Adrenal gland (tissue), 12 donors: ENCODE data around the gene LMBR1L. TPM values are rescaled to one million over a fixed set of nuclear protein-coding genes. Genes with fewer than 3 reads are reported as not detected.
"Not testable (repeated sequence)": the region's sequence is repeated elsewhere in the genome, so short reads cannot be mapped to it uniquely, and the experiment has no call there.

Experiments used
- DNase-seq, 7 donors: peaks; one replicate each; pipeline ENCODE4 v3.0.0-alpha.2; 2019 to 2020
- H3K27ac ChIP-seq, 5 donors: fragments of 200-600 bp; sonication (generic) in 4 of 5; 1 replicate in 3 of 5; 2 replicates in 2 of 5; pipeline versions ENCODE4 v1.5.1 to v1.8.0; 2016 to 2020; ENCODE audit warnings: mild to moderate bottlenecking in 1 of 5
- H3K27me3 ChIP-seq: fragments of 200-600 bp; 2 replicates; pipeline ENCODE4 v1.8.0; 2021
- H3K36me3 ChIP-seq, 2 donors: fragments of 200-600 bp; replicated peaks in 1 of 2; 1 replicate in 1 of 2; 2 replicates in 1 of 2; pipeline versions ENCODE4 v1.5.1 to v1.8.0; 2018 to 2022
- H3K4me1 ChIP-seq, 2 donors: fragments of 200-600 bp; replicated peaks in 1 of 2; 1 replicate in 1 of 2; 2 replicates in 1 of 2; pipeline versions ENCODE4 v1.5.1 to v1.8.0; 2018 to 2021
- H3K4me3 ChIP-seq, 4 donors: fragments of 200-600 bp; sonication (generic) in 3 of 4; one replicate each; pipeline ENCODE4 v1.5.1; 2016 to 2018
- H3K9me3 ChIP-seq, 3 donors: fragments of 200-600 bp; sonication (generic) in 1 of 3; replicated peaks in 1 of 3; 1 replicate in 2 of 3; 2 replicates in 1 of 3; pipeline versions ENCODE4 v1.5.1 to v1.8.0; 2016 to 2021
- CTCF ChIP-seq, 6 experiments: fragments of 450-650 bp in 4 of 6; fragments of 200-600 bp in 2 of 6; sonication (generic) in 1 of 6; IDR thresholded peaks; 1 replicate in 5 of 6; 2 replicates in 1 of 6; pipeline versions ENCODE4 v1.5.1 to v1.8.0; 2016 to 2021; ENCODE audit warnings: antibody characterized with exemption in 6 of 6, mild to moderate bottlenecking in 2 of 6, moderate library complexity in 1 of 6
- POLR2A ChIP-seq, 2 donors: fragments of 450-650 bp; IDR thresholded peaks; one replicate each; pipeline ENCODE4 v1.6.1; 2017; ENCODE audit warnings: antibody characterized with exemption in 2 of 2, mild to moderate bottlenecking in 2 of 2, moderate library complexity in 1 of 2
- WGBS, 4 donors: extraction: QIAGEN DNeasy Blood & Tissue Kit in 2 of 4; methylation state at CpG; one replicate each; pipeline versions ENCODE4 v1.1.5 to v1.1.7; 2013 to 2017; 5-methylcytosine and 5-hydroxymethylcytosine counted together
- intact Hi-C, 2 donors: fragments of 100-400 bp; cut with DNase I; formaldehyde crosslinking; loops; one replicate each; pipeline versions ENCODE4 v1.14.1 to v1.15.0; 2022 to 2023
- polyA plus RNA-seq, 3 donors: library from polyadenylated mRNA; stranded (reverse); fragments of 200-250 nt in 2 of 3; fragments of 350-450 nt in 1 of 3; fragmentation: Illumina TruSeq in 1 of 3; extraction: RNeasy Lipid Tissue Mini Kit (QIAGEN cat#74804) in 1 of 3; gene quantifications; one replicate each; pipeline ENCODE4 v1.2.3, GENCODE V29; 2013 to 2014
- total RNA-seq, 9 donors: library from RNA; depleted of rRNA in 4 of 9; stranded (reverse); fragments of >200 nt in 4 of 9; fragments of 120-200 nt in 1 of 9; fragmentation: NEBNext Ultra II Directional in 1 of 9; extraction: Animal tissue kit (Norgen Biotek cat#: 25700) in 1 of 9; gene quantifications; one replicate each; pipeline versions ENCODE4 v1.1.0 to v1.2.4, GENCODE V29; 2013 to 2023
- donor health status: healthy with polysubstance abuse.
- donor health status: Bipolar disorder and iron deficiency.
- donor health status: DM: yes; HTN: yes; CAD: no.
- donor health status: DM: no; HTN: no; CAD: no.
- donor health status: DM: no; HTN: no; CAD: no.
- donor health status: DM: yes; HTN: yes; CAD: no.

LMBR1L gene
- total and polyA plus RNA-seq, 12 donors: 20.6 to 136 (median 77.5) TPM

GRCh38 chr12:49068879-49069506, 41.7 kb downstream of the LMBR1L start:
- H3K4me3 ChIP-seq: peak overlapping the region in 3 of 4 donors; percentile 57 to 85 (median 81)
- no peak for DNase-seq
- intact Hi-C loops: loop anchor here (10.0 kb wide), 1 partner anchor 56 kb away; no protein-coding TSS in a partner anchor
- TF ChIP-seq CTCF (IDR thresholded peaks at IDR 0.05) (no peak), POLR2A (IDR thresholded peaks at IDR 0.05) (no peak)
- H3K4me1 ChIP-seq: peaks cover 0 to 10% of the 10 kb centered on the region in 2 donors
- no peaks in the 10 kb centered on the region for H3K36me3 ChIP-seq
- H3K9me3 ChIP-seq: no peaks in the 10 kb centered on the region
- no peaks in the 10 kb centered on the region for H3K27me3 ChIP-seq
- H3K27ac ChIP-seq: peak overlapping the region in 2 of 5 donors; percentile 75 to 88
- 15 to 23% (median 16%) methylated on average over 19 to 21 of the region's 21 CpGs for WGBS, 4 donors

- Histone ChIP-seq H3K4me1 (peaks cover 4 to 15% of the 10 kb centered on the region in 2 donors), H3K27ac (no peak overlapping the region), H3K9me3 (no peaks in the 10 kb centered on the region), H3K36me3 (no peaks in the 10 kb centered on the region), H3K27me3 (no peaks in the 10 kb centered on the region), H3K4me3 (no peak overlapping the region)
- intact Hi-C loops: loop anchor here (10.0 kb wide), 1 partner anchor 59 kb away; no protein-coding TSS in a partner anchor
- TF ChIP-seq POLR2A (IDR thresholded peaks at IDR 0.05) (no peak), CTCF (IDR thresholded peaks at IDR 0.05) (no peak)
- 68 to 84% (median 78%) methylated on average over 4 of the region's 4 CpGs for WGBS, 4 donors
- no peak for DNase-seq
These were observed 44.5 kb downstream of the LMBR1L start for GRCh38 chr12:49066120-49066519.

- intact Hi-C loops: loop anchor here (10.0 kb wide), 1 partner anchor 60 kb away; no protein-coding TSS in a partner anchor
- TF ChIP-seq CTCF (IDR thresholded peaks at IDR 0.05) (no peak), POLR2A (IDR thresholded peaks at IDR 0.05) (no peak)
- Histone ChIP-seq H3K36me3 (no peaks in the 10 kb centered on the region), H3K27ac (no peak overlapping the region), H3K4me1 (peaks cover 5 to 10% of the 10 kb centered on the region in 2 donors), H3K4me3 (no peak overlapping the region), H3K27me3 (no peaks in the 10 kb centered on the region), H3K9me3 (no peaks in the 10 kb centered on the region)
- WGBS, 4 donors: 87 to 88% (median 88%) methylated on average over 2 to 5 of the region's 5 CpGs
- DNase-seq: no peak
These were observed 45.9 kb downstream of the LMBR1L start for GRCh38 chr12:49064767-49065152.

GRCh38 chr12:49061916-49062315, 48.7 kb downstream of the LMBR1L start:
- intact Hi-C loops: loop anchor here (10.0 kb wide), 1 partner anchor 63 kb away; no protein-coding TSS in a partner anchor

More at GRCh38 chr12:49061916-49062315, 48.7 kb downstream of the LMBR1L start:
- not testable (repeated sequence) for H3K9me3 ChIP-seq, H3K27ac ChIP-seq, H3K27me3 ChIP-seq, H3K36me3 ChIP-seq, H3K4me3 ChIP-seq
- peaks cover 24 to 25% of the 10 kb centered on the region in 2 donors for H3K4me1 ChIP-seq
- DNase-seq: peak in 1 of 7 donors; percentile 23
- WGBS, 4 donors: 86 to 94% (median 91%) methylated on average over 17 of the region's 17 CpGs
